IMR-90 (cell line): ENCODE measurements around the gene LINC00237. TPM values are rescaled to one million over a fixed set of nuclear protein-coding genes. Genes with fewer than 3 reads are reported as not detected.

Experiments used
- ATAC-seq: fragments of 200-7000 bp; cut with Tn5 transposase; 2 replicates; pipeline ENCODE4 v1.9.1; 2020; ENCODE audit warnings: low read depth, mild to moderate bottlenecking, moderate library complexity
- BruUV-seq: library from RNA; stranded (reverse); fragments of 400-500 nt; replicated peaks from 2 replicates; lab custom pipeline; 2021; lab: Mats Ljungman, UMichigan
- CTCF ChIA-PET: fragments of 300-600 bp; formaldehyde crosslinking; extraction: SDS; loops from one replicate; lab custom pipeline; 2021; ENCODE audit warnings: antibody characterized with exemption; lab: Yijun Ruan, JAX
- POLR2A ChIA-PET: fragments of 300-600 bp; sonication (Branson Sonifier 250); formaldehyde crosslinking; loops from one replicate; lab custom pipeline; 2022; ENCODE audit warnings: antibody characterized with exemption; ENCODE audit not compliant: unreplicated experiment; lab: Charles Lee
- DNase-seq: peaks from one replicate; pipeline ENCODE4 v3.0.0; 2013
- H2AFZ ChIP-seq: replicated peaks from 2 replicates; pipeline ENCODE3; 2013; ENCODE audit warnings: low read length, mild to moderate bottlenecking; ENCODE audit not compliant: poor library complexity
- H2AK5ac ChIP-seq: 2 replicates; pipeline ENCODE4 v1.6.1; 2013; ENCODE audit warnings: low read depth, low read length, inconsistent platforms
- H2AK9ac ChIP-seq: replicated peaks from 2 replicates; pipeline ENCODE3; 2013; ENCODE audit warnings: mild to moderate bottlenecking, low read depth, low read length, moderate library complexity; ENCODE audit not compliant: poor library complexity
- H2BK120ac ChIP-seq: 2 replicates; pipeline ENCODE4 v1.6.1; 2013; ENCODE audit warnings: low read depth, low read length, inconsistent platforms
- H2BK15ac ChIP-seq: 3 replicates; pipeline ENCODE4 v1.6.1; 2013; ENCODE audit warnings: low read depth, low read length, inconsistent platforms
- H2BK20ac ChIP-seq: 2 replicates; pipeline ENCODE4 v1.6.1; 2013; ENCODE audit warnings: low read depth, mild to moderate bottlenecking, inconsistent platforms, low read length, moderate library complexity
- H2BK5ac ChIP-seq: 2 replicates; pipeline ENCODE4 v1.6.1; 2013; ENCODE audit warnings: mild to moderate bottlenecking, low read depth, low read length, inconsistent platforms; ENCODE audit not compliant: poor library complexity, severe bottlenecking
- H3K14ac ChIP-seq: replicated peaks from 2 replicates; pipeline ENCODE4 v1.6.1; 2013; ENCODE audit warnings: low read depth, low read length, inconsistent platforms
- H3K18ac ChIP-seq: 2 replicates; pipeline ENCODE4 v1.6.1; 2013; ENCODE audit warnings: low read depth, low read length, control low read depth
- H3K23ac ChIP-seq: 2 replicates; pipeline ENCODE4 v1.6.1; 2013; ENCODE audit warnings: low read depth, low read length, inconsistent platforms
- H3K27ac ChIP-seq: 2 replicates; pipeline ENCODE4 v1.5.1; 2013; ENCODE audit warnings: mild to moderate bottlenecking, control low read depth, low read length; ENCODE audit not compliant: insufficient read depth
- H3K27me3 ChIP-seq: 2 replicates; pipeline ENCODE4 v1.6.1; 2013; ENCODE audit warnings: low read length; ENCODE audit not compliant: control insufficient read depth, insufficient read depth
- H3K36me3 ChIP-seq: 2 replicates; pipeline ENCODE4 v1.6.1; 2013; ENCODE audit warnings: low read length, mixed read lengths; ENCODE audit not compliant: control insufficient read depth, insufficient read depth
- H3K4ac ChIP-seq: 2 replicates; pipeline ENCODE4 v1.6.1; 2013; ENCODE audit warnings: low read depth, low read length, inconsistent platforms
- H3K4me1 ChIP-seq: 2 replicates; pipeline ENCODE4 v1.6.1; 2013; ENCODE audit warnings: low read length, mixed read lengths; ENCODE audit not compliant: control insufficient read depth, insufficient read depth
- H3K4me2 ChIP-seq: 2 replicates; pipeline ENCODE4 v1.6.1; 2013; ENCODE audit warnings: low read depth, mild to moderate bottlenecking, control low read depth, low read length, moderate library complexity
- H3K4me3 ChIP-seq: 2 replicates; pipeline ENCODE4 v1.5.1; 2013; ENCODE audit warnings: low read depth, mild to moderate bottlenecking, control low read depth, low read length, moderate library complexity; ENCODE audit not compliant: insufficient read depth
- H3K56ac ChIP-seq: 2 replicates; pipeline ENCODE4 v1.6.1; 2013; ENCODE audit warnings: low read length, inconsistent platforms; ENCODE audit not compliant: insufficient read depth; ENCODE audit errors: extremely low read depth
- H3K79me1 ChIP-seq, 2 experiments: 2 replicates each; pipeline ENCODE4 v1.6.1; 2013; ENCODE audit warnings: low read length in 2 of 2, inconsistent platforms in 1 of 2, low read depth in 1 of 2
- H3K9ac ChIP-seq: 2 replicates; pipeline ENCODE4 v1.6.1; 2013; ENCODE audit warnings: low read depth, low read length, control low read depth
- H3K9me1 ChIP-seq: 2 replicates; pipeline ENCODE4 v1.6.1; 2013; ENCODE audit warnings: low read length, inconsistent platforms; ENCODE audit not compliant: insufficient read depth
- H3K9me3 ChIP-seq: 2 replicates; pipeline ENCODE4 v1.6.1; 2013; ENCODE audit warnings: low read length; ENCODE audit not compliant: control insufficient read depth, insufficient read depth
- H4K20me1 ChIP-seq: 2 replicates; pipeline ENCODE4 v1.6.1; 2013; ENCODE audit warnings: low read length, inconsistent platforms; ENCODE audit not compliant: insufficient read depth
- H4K5ac ChIP-seq: 2 replicates; pipeline ENCODE4 v1.6.1; 2013; ENCODE audit warnings: mild to moderate bottlenecking, low read depth, low read length, control low read depth
- H4K8ac ChIP-seq, 2 experiments: 2 replicates each; pipeline ENCODE4 v1.6.1; 2013; ENCODE audit warnings: low read depth in 2 of 2, low read length in 2 of 2, control low read depth in 1 of 2, inconsistent platforms in 1 of 2
- H4K91ac ChIP-seq: 2 replicates; pipeline ENCODE4 v1.6.1; 2013; ENCODE audit warnings: low read depth, low read length, inconsistent platforms; ENCODE audit not compliant: insufficient read depth
- FOS ChIP-seq: fragments of 150-350 bp; IDR thresholded peaks from 2 replicates; pipeline ENCODE4 v1.6.1; 2016; ENCODE audit warnings: low read depth, low read length
- WGBS, 2 experiments: methylation state at CpG; one replicate each; pipeline versions ENCODE4 v1.1.5 to v1.1.7; 2013; ENCODE audit warnings: missing lambda C conversion rate in 2 of 2; ENCODE audit not compliant: insufficient read length in 1 of 2; ENCODE audit errors: extremely low coverage in 2 of 2; 5-methylcytosine and 5-hydroxymethylcytosine counted together
- dilution Hi-C: fragments of 300-500 bp; cut with HindIII; formaldehyde crosslinking; loops from one replicate; pipeline ENCODE4 v1.14.3; 2018; ENCODE audit warnings: low sequenced_read_pairs; ENCODE audit not compliant: unreplicated experiment
- in situ Hi-C: fragments of 300-500 bp; cut with MboI; formaldehyde crosslinking; loops from 3 replicates; pipeline ENCODE4 v1.14.3; 2019; ENCODE audit warnings: low sequenced_read_pairs, inconsistent platforms, mixed read lengths
- intact Hi-C: fragments of 100-400 bp; cut with micrococcal nuclease; formaldehyde crosslinking; loops from 2 replicates; pipeline ENCODE4 v1.10.0; 2022
- polyA plus RNA-seq, 3 experiments: library from polyadenylated mRNA; depleted of rRNA; stranded (reverse); fragments of >200 nt; gene quantifications; 2 replicates each; pipeline ENCODE4 v1.2.3, GENCODE V29; 2012; ENCODE audit warnings: low replicate concordance in 1 of 3
- total RNA-seq: library from RNA; depleted of rRNA; stranded (reverse); fragments of >200 nt; gene quantifications from 2 replicates; pipeline ENCODE4 v1.2.3, GENCODE V29; 2012

The LINC00237 gene
- total and polyA plus RNA-seq, 2 of the 4 experiments (the other 2 are of a cell fraction) = not detected

GRCh38 chr20:21151791-21152190 lies 45.6 kb upstream of the LINC00237 start:
- H3K9me3 ChIP-seq = no peaks in the 10 kb centered on the region
- no peak overlapping the region for H3K23ac ChIP-seq
- no peak overlapping the region for H2AK9ac ChIP-seq
- no peak overlapping the region for H3K27ac ChIP-seq
- intact Hi-C loops (no loop called here), dilution Hi-C loops (no loop called here), in situ Hi-C loops (no loop called here)
- H2BK15ac ChIP-seq = no peak overlapping the region
- H3K79me1 ChIP-seq = no peaks in the 10 kb centered on the region
- no peak for TF ChIP-seq FOS
- H3K56ac ChIP-seq = no peak overlapping the region
- no peak overlapping the region for H2BK20ac ChIP-seq
- H2AK5ac ChIP-seq = no peak overlapping the region
- ATAC-seq (no peak), DNase-seq (no peak)
- no peak overlapping the region for H3K4me2 ChIP-seq
- ChIA-PET POLR2A (no interaction called here), CTCF (no interaction called here)
- H3K4me3 ChIP-seq = no peak overlapping the region
- H4K8ac ChIP-seq = no peak overlapping the region
- H3K27me3 ChIP-seq = no peaks in the 10 kb centered on the region
- no peak overlapping the region for H3K9ac ChIP-seq
- H4K91ac ChIP-seq = no peak overlapping the region
- no peak overlapping the region for H2BK5ac ChIP-seq
- 0 out of 2 replicates have a peak, but pooled peaks cover 3% of the 10 kb centered on the region for H3K9me1 ChIP-seq
- H3K4ac ChIP-seq = no peak overlapping the region
- H2BK120ac ChIP-seq = no peak overlapping the region
- no TSS peak for BruUV-seq
- H4K20me1 ChIP-seq = no peaks in the 10 kb centered on the region; the same call in 1 of the 2 replicates
- H3K36me3 ChIP-seq = peaks cover 2% of the 10 kb centered on the region; the same call in 1 of the 2 replicates
- no peak overlapping the region for H2AFZ ChIP-seq
- no peak overlapping the region for H4K5ac ChIP-seq
- H3K18ac ChIP-seq = no peak overlapping the region
- WGBS, 2 experiments = 100% methylated on average over 2 of the region's 5 CpGs; no CpG with 5 or more reads in 1 of the 2 experiments
- peaks cover under 1% of the 10 kb centered on the region; the same call in 1 of the 2 replicates for H3K4me1 ChIP-seq
- no peak overlapping the region for H3K14ac ChIP-seq
